GM12878 (cell line): ENCODE measurements around the gene DISC1. TPM values are rescaled to one million over a fixed set of nuclear protein-coding genes. Genes with fewer than 3 reads are reported as not detected.

Source experiments
- ATAC-seq: fragments of 200-7000 bp; cut with Tn5 transposase; 3 replicates; pipeline ENCODE4 v1.9.1; 2020; ENCODE audit warnings: mild to moderate bottlenecking, moderate library complexity
- BruUV-seq: library from RNA; stranded (reverse); fragments of 400-500 nt; replicated peaks from 2 replicates; lab custom pipeline; 2021; lab: Mats Ljungman, UMichigan
- CTCF ChIA-PET: fragments of 300-600 bp; sonication (Branson Sonifier 250); formaldehyde crosslinking; extraction: SDS; loops from one replicate; lab custom pipeline; 2021; ENCODE audit warnings: inconsistent platforms; lab: Yijun Ruan, JAX
- POLR2A ChIA-PET: fragments of 350-600 bp; formaldehyde crosslinking; extraction: SDS; loops from one replicate; lab custom pipeline; 2021; ENCODE audit warnings: inconsistent platforms; lab: Charles Lee
- RAD21 ChIA-PET: fragments of 300-600 bp; sonication (Branson Sonifier 250); formaldehyde crosslinking; loops from one replicate; lab custom pipeline; 2023; ENCODE audit warnings: antibody characterized with exemption; ENCODE audit not compliant: unreplicated experiment; lab: Charles Lee
- SMC1A ChIA-PET: fragments of 300-600 bp; sonication (Branson Sonifier 250); formaldehyde crosslinking; loops from one replicate; lab custom pipeline; 2023; ENCODE audit not compliant: unreplicated experiment, uncharacterized antibody; lab: Charles Lee
- DNase-seq: peaks from one replicate; pipeline ENCODE4 v3.0.0-alpha.2; 2011; ENCODE audit warnings: low read depth, low spot score
- FAIRE-seq: peaks from 3 replicates; lab custom pipeline; 2011; peaks lifted over from hg19 to GRCh38; lab: Jason Lieb, UNC
- H2AFZ ChIP-seq: 2 replicates; pipeline ENCODE4 v1.6.0; 2011; ENCODE audit warnings: low read depth, low read length, control low read depth; ENCODE audit not compliant: control insufficient read depth
- H3K27ac ChIP-seq: 2 replicates; pipeline ENCODE4 v1.5.1; 2011; ENCODE audit warnings: control low read depth; ENCODE audit not compliant: control insufficient read depth, insufficient read depth
- H3K27me3 ChIP-seq, 2 experiments: replicated peaks in 1 of 2; 2 replicates each; pipeline versions ENCODE4 v1.6.0 to v1.6.1; 2011; ENCODE audit warnings: low read length in 1 of 2; ENCODE audit not compliant: control insufficient read depth in 2 of 2, insufficient read depth in 2 of 2
- H3K36me3 ChIP-seq, 2 experiments: 2 replicates each; pipeline ENCODE4 v1.5.1; 2011; ENCODE audit warnings: low read length in 1 of 2; ENCODE audit not compliant: control insufficient read depth in 2 of 2, insufficient read depth in 2 of 2
- H3K4me1 ChIP-seq: 2 replicates; pipeline ENCODE4 v1.6.1; 2011; ENCODE audit warnings: mild to moderate bottlenecking, low read length, moderate library complexity, mixed read lengths; ENCODE audit not compliant: control insufficient read depth, insufficient read depth
- H3K4me2 ChIP-seq: 2 replicates; pipeline ENCODE4 v1.6.0; 2011; ENCODE audit warnings: control low read depth; ENCODE audit not compliant: control insufficient read depth, insufficient read depth
- H3K4me3 ChIP-seq: fragments of 200-600 bp; sonication (generic); 2 replicates; pipeline ENCODE4 v1.5.1; 2016
- H3K79me2 ChIP-seq: 2 replicates; pipeline ENCODE4 v1.6.0; 2011; ENCODE audit warnings: low read length; ENCODE audit not compliant: control insufficient read depth, insufficient read depth
- H3K9ac ChIP-seq: 2 replicates; pipeline ENCODE4 v1.8.0; 2011; ENCODE audit warnings: low read length, control low read depth, mixed read lengths; ENCODE audit not compliant: control insufficient read depth, insufficient read depth
- H3K9me3 ChIP-seq: replicated peaks from 3 replicates; pipeline ENCODE4 v1.5.1; 2011; ENCODE audit warnings: mild to moderate bottlenecking, low read length; ENCODE audit not compliant: control insufficient read depth, insufficient read depth
- H4K20me1 ChIP-seq: 2 replicates; pipeline ENCODE4 v1.6.0; 2011; ENCODE audit not compliant: control insufficient read depth, insufficient read depth
- CHD1 ChIP-seq: IDR thresholded peaks from 2 replicates; pipeline ENCODE4 v1.6.1; 2012; ENCODE audit warnings: low read depth, low read length, improper control_type of control experiment
- ETV6 ChIP-seq, 2 experiments: fragments of 450-650 bp in 1 of 2; IDR thresholded peaks in 1 of 2; conservative IDR thresholded peaks in 1 of 2; 2 replicates each; pipeline ENCODE4 v1.6.1; 2014; ENCODE audit warnings: antibody characterized with exemption in 1 of 2, borderline replicate concordance in 1 of 2, low read depth in 1 of 2, mild to moderate bottlenecking in 1 of 2, moderate library complexity in 1 of 2
- JUNB ChIP-seq: IDR thresholded peaks from 2 replicates; pipeline ENCODE4 v1.6.1; 2016; ENCODE audit warnings: antibody characterized with exemption, mild to moderate bottlenecking
- MEF2A ChIP-seq: IDR thresholded peaks from 2 replicates; pipeline ENCODE4 v1.6.1; 2011; ENCODE audit warnings: low read depth, mild to moderate bottlenecking, low read length, moderate library complexity; ENCODE audit not compliant: insufficient read depth
- PAX5 ChIP-seq: IDR thresholded peaks from 2 replicates; pipeline ENCODE4 v1.6.1; 2011; ENCODE audit warnings: low read depth, low read length, borderline replicate concordance
- RUNX3 ChIP-seq: IDR thresholded peaks from 2 replicates; pipeline ENCODE4 v1.6.1; 2012; ENCODE audit warnings: low read length, inconsistent platforms
- TCF3 ChIP-seq: IDR thresholded peaks from 2 replicates; pipeline ENCODE4 v1.6.1; 2012; ENCODE audit warnings: low read depth, mild to moderate bottlenecking, low read length, borderline replicate concordance; ENCODE audit not compliant: insufficient read depth
- ZNF622 ChIP-seq: fragments of 450-650 bp; IDR thresholded peaks from 2 replicates; pipeline ENCODE4 v1.6.1; 2017; ENCODE audit warnings: mild to moderate bottlenecking, inconsistent platforms
- ZNF687 ChIP-seq: fragments of 450-650 bp; IDR thresholded peaks from 2 replicates; pipeline ENCODE4 v1.6.1; 2017; ENCODE audit warnings: mild to moderate bottlenecking, moderate library complexity
- WGBS: methylation state at CpG from one replicate; pipeline ENCODE4 v1.1.6; 2016; ENCODE audit warnings: low lambda C conversion rate; ENCODE audit not compliant: insufficient replicate concordance, insufficient coverage; ENCODE audit errors: missing lambda C conversion rate; 5-methylcytosine and 5-hydroxymethylcytosine counted together
- in situ Hi-C: fragments of 300-500 bp; cut with MboI; formaldehyde crosslinking; loops from 9 replicates; pipeline ENCODE4 v1.14.3; 2018; ENCODE audit warnings: mixed read lengths
- intact Hi-C: fragments of 100-400 bp; cut with micrococcal nuclease; formaldehyde crosslinking; loops from one replicate; pipeline ENCODE4 v1.14.2; 2022; ENCODE audit not compliant: unreplicated experiment
- polyA plus RNA-seq, 11 experiments: library from polyadenylated mRNA; depleted of rRNA in 4 of 11; unstranded in 6 of 11; stranded (reverse) in 5 of 11; fragments of >200 nt; fragmentation: Nextera tagmentation in 4 of 11; fragmentation: Illumina TruSeq in 1 of 11; extraction: Ambion mirVana in 4 of 11; extraction: Trizol in 1 of 11; gene quantifications; 1 replicate in 1 of 11; 2 replicates in 10 of 11; pipeline versions ENCODE4 v1.2.1 to v1.2.3, GENCODE V29; 2011 to 2016; ENCODE audit warnings: inconsistent platforms in 2 of 11, missing spikeins in 2 of 11, low read depth in 1 of 11
- total RNA-seq, 4 experiments: library from RNA; depleted of rRNA in 3 of 4; stranded (reverse); fragments of >200 nt in 3 of 4; fragmentation: Illumina TruSeq in 1 of 4; extraction: Trizol in 1 of 4; gene quantifications; 2 replicates each; pipeline versions ENCODE4 v1.2.1 to v1.2.3, GENCODE V29; 2013 to 2021
- TF ChIP-seq, protein P1 (sequence below): IDR thresholded peaks from 2 replicates; pipeline ENCODE4 v1.6.1; 2011; ENCODE audit warnings: low read depth, mild to moderate bottlenecking, low read length, moderate library complexity, borderline replicate concordance; ENCODE audit errors: extremely low read depth

The DISC1 gene
- total and polyA plus RNA-seq, 10 of the 15 experiments (the other 5 are each of a cell fraction or from before 2014, with no cell fraction given) = 0.05 to 0.72 (median 0.19) TPM; not detected in 1

- CTCF ChIA-PET = no interaction called here
- no peak overlapping the region for H2AFZ ChIP-seq
- no TSS peak for BruUV-seq
- no peak overlapping the region for H3K9ac ChIP-seq
- 0 out of 2 replicates have a peak overlapping the region, but pooled peaks have one; percentile 29 for H3K4me3 ChIP-seq
- H3K4me1 ChIP-seq = peaks cover 35% of the 10 kb centered on the region
- ATAC-seq (peak; percentile 34; the same call in 2 of the 3 replicates), FAIRE-seq (no peak), DNase-seq (no peak)
- in situ Hi-C loops = no loop called here
- H3K9me3 ChIP-seq = peaks cover 21% of the 10 kb centered on the region; the same call in 2 of the 3 replicates
- no peaks in the 10 kb centered on the region for H3K79me2 ChIP-seq
- TF ChIP-seq TCF3 (no peak), ETV6 (conservative IDR thresholded peaks at IDR 0.05 in 1 of 2, IDR thresholded peaks at IDR 0.05 in 1 of 2; ENCODE audit: borderline replicate concordance in 1 of 2, low read depth in 1 of 2) (peak in 1 of 2 experiments; percentile 57; a peak in 1 of 4 replicates), PAX5 (no peak), RUNX3 (peak; percentile 34; the same call in 1 of the 2 replicates), ZNF687 (no peak), MEF2A (no peak), CHD1 (no peak), JUNB (peak; percentile 51), ZNF622 (no peak)
- TF ChIP-seq, protein P1, sequence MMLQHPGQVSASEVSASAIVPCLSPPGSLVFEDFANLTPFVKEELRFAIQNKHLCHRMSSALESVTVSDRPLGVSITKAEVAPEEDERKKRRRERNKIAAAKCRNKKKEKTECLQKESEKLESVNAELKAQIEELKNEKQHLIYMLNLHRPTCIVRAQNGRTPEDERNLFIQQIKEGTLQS = no peak
- WGBS = 25% methylated on average over 7 of the region's 7 CpGs
- peak overlapping the region; percentile 70 for H3K4me2 ChIP-seq
- RAD21 ChIA-PET = no interaction called here
- H3K27me3 ChIP-seq = no peaks in the 10 kb centered on the region; a peak in 1 of 4 replicates
- SMC1A ChIA-PET = interaction anchor here (1.1 kb wide), 1 partner anchor 11 kb away, joined by 3 read pairs; no protein-coding TSS in a partner anchor
- no peaks in the 10 kb centered on the region for H3K36me3 ChIP-seq
- intact Hi-C loops = no loop called here
- POLR2A ChIA-PET = no interaction called here
- H3K27ac ChIP-seq = no peak overlapping the region
- H4K20me1 ChIP-seq = no peaks in the 10 kb centered on the region
Observed at GRCh38 chr1:231613419-231614349, 12.9 kb upstream of the DISC1 start.
